OCI-M2 (cell line): ENCODE measurements around the gene TKT.

Experiments used
- DNase-seq: peaks from one replicate; lab custom pipeline; 2025; ENCODE audit not compliant: unreplicated experiment; lab: John Stamatoyannopoulos, UW

The TKT gene

GRCh38 chr3:53183514-53183913 lies 72.3 kb downstream of the TKT start:
- DNase-seq: no peak

GRCh38 chr3:53182764-53183355 lies 73.0 kb downstream of the TKT start:
- no peak for DNase-seq

GRCh38 chr3:53181528-53181927 lies 74.3 kb downstream of the TKT start:
- DNase-seq: no peak

GRCh38 chr3:53181024-53181371 lies 74.8 kb downstream of the TKT start:
- DNase-seq: no peak

GRCh38 chr3:53180305-53181023 lies 75.4 kb downstream of the TKT start:
- no peak for DNase-seq

- DNase-seq: no peak
Observed at GRCh38 chr3:53179580-53179979, 76.2 kb downstream of the TKT start.

- DNase-seq: no peak
Observed at GRCh38 chr3:53178246-53178645, 77.6 kb downstream of the TKT start.

- DNase-seq: no peak
Observed at GRCh38 chr3:53175613-53176540, 79.9 kb downstream of the TKT start.
